DOHH2 (cell line): ENCODE results near the gene CACNG5.

ENCODE experiments used
- EZH2phosphoT487 ChIP-seq: fragments of 200-600 bp; sonication (generic); IDR thresholded peaks from 2 replicates; pipeline ENCODE4 v1.6.1; 2017; ENCODE audit warnings: borderline replicate concordance, mild to moderate bottlenecking, antibody characterized with exemption, low read length, moderate library complexity, mixed read lengths
- TF ChIP-seq, protein P1 (sequence below): fragments of 200-600 bp; sonication (generic); IDR thresholded peaks from one replicate; pipeline ENCODE4 v1.5.1; 2014; ENCODE audit warnings: antibody characterized with exemption, mild to moderate bottlenecking, low read depth, low read length; ENCODE audit not compliant: poor library complexity, severe bottlenecking

DNA sequence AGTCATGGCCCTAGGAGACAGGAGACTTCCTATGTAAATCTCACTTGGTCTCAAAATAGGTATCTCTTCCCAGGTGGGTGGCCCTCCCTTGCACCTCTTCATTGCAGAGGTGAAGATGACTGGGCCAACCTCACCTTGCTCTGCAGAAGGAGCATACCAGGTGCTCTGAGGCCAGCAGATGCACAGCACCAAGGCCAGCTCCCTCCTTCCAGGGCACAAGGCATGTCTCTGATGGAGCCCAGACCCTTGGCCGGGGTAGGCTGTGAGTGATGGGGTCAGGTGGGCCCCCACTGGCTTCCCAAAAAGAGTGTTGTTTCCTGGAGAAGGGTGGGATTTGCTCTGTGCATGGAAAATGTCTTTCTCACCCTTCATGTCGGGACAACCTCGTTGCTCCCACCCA, 12.8 kb downstream of the CACNG5 start:
- TF ChIP-seq, protein P1, sequence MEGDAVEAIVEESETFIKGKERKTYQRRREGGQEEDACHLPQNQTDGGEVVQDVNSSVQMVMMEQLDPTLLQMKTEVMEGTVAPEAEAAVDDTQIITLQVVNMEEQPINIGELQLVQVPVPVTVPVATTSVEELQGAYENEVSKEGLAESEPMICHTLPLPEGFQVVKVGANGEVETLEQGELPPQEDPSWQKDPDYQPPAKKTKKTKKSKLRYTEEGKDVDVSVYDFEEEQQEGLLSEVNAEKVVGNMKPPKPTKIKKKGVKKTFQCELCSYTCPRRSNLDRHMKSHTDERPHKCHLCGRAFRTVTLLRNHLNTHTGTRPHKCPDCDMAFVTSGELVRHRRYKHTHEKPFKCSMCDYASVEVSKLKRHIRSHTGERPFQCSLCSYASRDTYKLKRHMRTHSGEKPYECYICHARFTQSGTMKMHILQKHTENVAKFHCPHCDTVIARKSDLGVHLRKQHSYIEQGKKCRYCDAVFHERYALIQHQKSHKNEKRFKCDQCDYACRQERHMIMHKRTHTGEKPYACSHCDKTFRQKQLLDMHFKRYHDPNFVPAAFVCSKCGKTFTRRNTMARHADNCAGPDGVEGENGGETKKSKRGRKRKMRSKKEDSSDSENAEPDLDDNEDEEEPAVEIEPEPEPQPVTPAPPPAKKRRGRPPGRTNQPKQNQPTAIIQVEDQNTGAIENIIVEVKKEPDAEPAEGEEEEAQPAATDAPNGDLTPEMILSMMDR, result no peak
- TF ChIP-seq EZH2phosphoT487, result no peak
